Stomach (tissue), 9 donors: ENCODE measurements around the gene CSF2. TPM values are rescaled to one million over a fixed set of nuclear protein-coding genes. Genes with fewer than 3 reads are reported as not detected.

Source experiments
- DNase-seq, 2 donors: peaks; one replicate each; pipeline versions ENCODE4 v3.0.0 to v3.0.0-alpha.2; 2013 to 2019
- H3K27ac ChIP-seq, 5 donors: fragments of 200-600 bp in 4 of 5; sonication (generic) in 4 of 5; one replicate each; pipeline ENCODE4 v1.5.1; 2013 to 2019; ENCODE audit warnings: mild to moderate bottlenecking in 1 of 5, moderate library complexity in 1 of 5
- H3K27me3 ChIP-seq, 3 donors: fragments of 200-600 bp; sonication (generic); one replicate each; pipeline ENCODE4 v1.5.1; 2017 to 2019; ENCODE audit warnings: mixed run types in 1 of 3
- H3K36me3 ChIP-seq, 4 donors: fragments of 200-600 bp; sonication (generic); 1 replicate in 3 of 4; 2 replicates in 1 of 4; pipeline ENCODE4 v1.5.1; 2016 to 2019
- H3K4me1 ChIP-seq, 4 donors: fragments of 200-600 bp; sonication (generic); one replicate each; pipeline ENCODE4 v1.5.1; 2016 to 2019
- H3K4me3 ChIP-seq, 4 donors: fragments of 200-600 bp; sonication (generic) in 3 of 4; one replicate each; pipeline ENCODE4 v1.5.1; 2016 to 2019; ENCODE audit warnings: mild to moderate bottlenecking in 1 of 4
- H3K9me3 ChIP-seq, 4 donors: fragments of 200-600 bp; sonication (generic); one replicate each; pipeline ENCODE4 v1.5.1; 2016 to 2019
- EP300 ChIP-seq: sonication (generic); formaldehyde crosslinking; IDR thresholded peaks from one replicate; pipeline ENCODE4 v1.6.1; 2017; ENCODE audit warnings: antibody characterized with exemption
- POLR2A ChIP-seq, 4 donors: fragments of 450-650 bp; IDR thresholded peaks; one replicate each; pipeline ENCODE4 v1.6.1; 2016; ENCODE audit warnings: antibody characterized with exemption in 4 of 4, control low read depth in 2 of 4, mild to moderate bottlenecking in 1 of 4, moderate library complexity in 1 of 4
- POLR2AphosphoS5 ChIP-seq, 3 donors: sonication (generic); formaldehyde crosslinking; IDR thresholded peaks; one replicate each; pipeline ENCODE4 v1.6.1; 2016; ENCODE audit warnings: antibody characterized with exemption in 3 of 3
- WGBS, 5 donors: extraction: QIAGEN DNeasy Blood & Tissue Kit in 3 of 5; methylation state at CpG; one replicate each; pipeline versions ENCODE4 v1.1.5 to v1.1.7; 2013 to 2018; 5-methylcytosine and 5-hydroxymethylcytosine counted together
- intact Hi-C: fragments of 100-400 bp; cut with DNase I; formaldehyde crosslinking; loops from one replicate; pipeline ENCODE4 v1.15.1; 2023; ENCODE audit warnings: low total_unique reads
- polyA plus RNA-seq, 3 donors: library from polyadenylated mRNA; stranded (reverse); fragments of 200-250 nt; gene quantifications; one replicate each; pipeline ENCODE4 v1.2.3, GENCODE V29; 2013
- total RNA-seq, 5 donors: library from RNA; depleted of rRNA; stranded (reverse); fragments of >200 nt; gene quantifications; one replicate each; pipeline versions ENCODE4 v1.1.0 to v1.2.3, GENCODE V29; 2014 to 2016
- TF ChIP-seq, protein P1 (sequence below), 7 experiments: fragments of 450-650 bp in 4 of 7; fragments of 200-600 bp in 3 of 7; sonication (generic) in 3 of 7; IDR thresholded peaks; one replicate each; pipeline ENCODE4 v1.5.1; 2016 to 2019; ENCODE audit warnings: antibody characterized with exemption in 7 of 7, control low read depth in 2 of 7, mild to moderate bottlenecking in 1 of 7
- donor health status: healthy with polysubstance abuse.
- donor health status: Bipolar disorder and iron deficiency.
- donor health status: healthy.

CSF2 gene
- total and polyA plus RNA-seq, 8 donors = not detected

GRCh38 chr5:132060501-132061161 is 13.0 kb upstream of the CSF2 start, which contains the start of gene IL3:
TSS of gene IL3 (plus strand) at chr5:132060655. CDS start at chr5:132060707, 52 bp downstream.
- intact Hi-C loops = loop anchor here (10.0 kb wide), 1 partner anchor 124 kb away; no protein-coding TSS in a partner anchor

GRCh38 chr5:132063090-132063911 is 10.3 kb upstream of the CSF2 start:
- no peak overlapping the region for H3K27ac ChIP-seq
- TF ChIP-seq POLR2A (IDR thresholded peaks at IDR 0.05) = no peak
- no peak for TF ChIP-seq POLR2AphosphoS5 (IDR thresholded peaks at IDR 0.05)
- TF ChIP-seq EP300 = no peak
- TF ChIP-seq, protein P1, sequence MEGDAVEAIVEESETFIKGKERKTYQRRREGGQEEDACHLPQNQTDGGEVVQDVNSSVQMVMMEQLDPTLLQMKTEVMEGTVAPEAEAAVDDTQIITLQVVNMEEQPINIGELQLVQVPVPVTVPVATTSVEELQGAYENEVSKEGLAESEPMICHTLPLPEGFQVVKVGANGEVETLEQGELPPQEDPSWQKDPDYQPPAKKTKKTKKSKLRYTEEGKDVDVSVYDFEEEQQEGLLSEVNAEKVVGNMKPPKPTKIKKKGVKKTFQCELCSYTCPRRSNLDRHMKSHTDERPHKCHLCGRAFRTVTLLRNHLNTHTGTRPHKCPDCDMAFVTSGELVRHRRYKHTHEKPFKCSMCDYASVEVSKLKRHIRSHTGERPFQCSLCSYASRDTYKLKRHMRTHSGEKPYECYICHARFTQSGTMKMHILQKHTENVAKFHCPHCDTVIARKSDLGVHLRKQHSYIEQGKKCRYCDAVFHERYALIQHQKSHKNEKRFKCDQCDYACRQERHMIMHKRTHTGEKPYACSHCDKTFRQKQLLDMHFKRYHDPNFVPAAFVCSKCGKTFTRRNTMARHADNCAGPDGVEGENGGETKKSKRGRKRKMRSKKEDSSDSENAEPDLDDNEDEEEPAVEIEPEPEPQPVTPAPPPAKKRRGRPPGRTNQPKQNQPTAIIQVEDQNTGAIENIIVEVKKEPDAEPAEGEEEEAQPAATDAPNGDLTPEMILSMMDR (IDR thresholded peaks at IDR 0.05) = peak in 5 of 7 experiments; percentile 78 to 98 (median 95)
- DNase-seq = peak; percentile 78
- H3K27me3 ChIP-seq = no peaks in the 10 kb centered on the region
- H3K36me3 ChIP-seq = no peaks in the 10 kb centered on the region
- 34 to 43% (median 42%) methylated on average over 9 of the region's 9 CpGs for WGBS, 5 donors
- intact Hi-C loops = loop anchor here (10.0 kb wide), 1 partner anchor 122 kb away; no protein-coding TSS in a partner anchor
- peaks cover 0 to 6% (median 0%) of the 10 kb centered on the region in 4 donors for H3K4me1 ChIP-seq
- no peaks in the 10 kb centered on the region for H3K9me3 ChIP-seq
- no peak overlapping the region for H3K4me3 ChIP-seq

More at GRCh38 chr5:132060501-132061161, 13.0 kb upstream of the CSF2 start, which contains the start of gene IL3:
- WGBS, 5 donors = 87 to 92% (median 89%) methylated on average over 16 of the region's 16 CpGs
- H3K27me3 ChIP-seq = no peaks in the 10 kb centered on the region
- no peak within 1 kb of the TSS for H3K27ac ChIP-seq
- no peak for DNase-seq
- H3K4me1 ChIP-seq = peaks cover 0 to 6% (median 0%) of the 10 kb centered on the region in 4 donors
- no peaks in the 10 kb centered on the region for H3K9me3 ChIP-seq
- TF ChIP-seq EP300 (no peak), POLR2A (IDR thresholded peaks at IDR 0.05) (no peak), POLR2AphosphoS5 (IDR thresholded peaks at IDR 0.05) (no peak)
- TF ChIP-seq, protein P1 (IDR thresholded peaks at IDR 0.05) = no peak
- H3K4me3 ChIP-seq = no peak within 1 kb of the TSS
- no peaks in the 10 kb centered on the region for H3K36me3 ChIP-seq

- H3K27ac ChIP-seq = no peak overlapping the region
- H3K9me3 ChIP-seq = no peaks in the 10 kb centered on the region
- no peaks in the 10 kb centered on the region for H3K36me3 ChIP-seq
- no peaks in the 10 kb centered on the region for H3K27me3 ChIP-seq
- intact Hi-C loops = loop anchor here (10.0 kb wide), 1 partner anchor 121 kb away; no protein-coding TSS in a partner anchor
- no peak for DNase-seq
- peaks cover 0 to 6% (median 0%) of the 10 kb centered on the region in 4 donors for H3K4me1 ChIP-seq
- no peak overlapping the region for H3K4me3 ChIP-seq
- TF ChIP-seq, protein P1 (IDR thresholded peaks at IDR 0.05) = no peak
- TF ChIP-seq POLR2A (IDR thresholded peaks at IDR 0.05) = no peak
- no peak for TF ChIP-seq POLR2AphosphoS5 (IDR thresholded peaks at IDR 0.05)
- WGBS, 5 donors = 55 to 79% (median 71%) methylated on average over 5 of the region's 5 CpGs
These were observed 9.4 kb upstream of the CSF2 start for GRCh38 chr5:132064140-132064539.

- TF ChIP-seq, protein P1 (IDR thresholded peaks at IDR 0.05) = peak in 5 of 7 experiments; percentile 69 to 96 (median 91)
- no peak for TF ChIP-seq EP300
- no peak for TF ChIP-seq POLR2A (IDR thresholded peaks at IDR 0.05)
- WGBS, 5 donors = 8 to 81% (median 73%) methylated on average over 2 to 11 of the region's 11 CpGs
- peaks cover 0 to 6% (median 0%) of the 10 kb centered on the region in 4 donors for H3K4me1 ChIP-seq
- no peaks in the 10 kb centered on the region for H3K27me3 ChIP-seq
- no peaks in the 10 kb centered on the region for H3K36me3 ChIP-seq
- peak; percentile 74 to 83 for DNase-seq
- intact Hi-C loops = loop anchor here (10.0 kb wide), 1 partner anchor 120 kb away; no protein-coding TSS in a partner anchor
- no peak overlapping the region for H3K4me3 ChIP-seq
- H3K27ac ChIP-seq = no peak overlapping the region
- H3K9me3 ChIP-seq = no peaks in the 10 kb centered on the region
These were observed 8.8 kb upstream of the CSF2 start for GRCh38 chr5:132064738-132065331.
